Astrocyte of the spinal cord (primary cell): ENCODE results near the gene FKRP.
A peak's percentile ranks its signal among the peaks of the same experiment; 100 is the strongest.

ENCODE experiments used
- DNase-seq: peaks from one replicate; pipeline ENCODE4 v3.0.0; 2011; ENCODE audit warnings: low read depth, low spot score
- H3K4me3 ChIP-seq: 2 replicates; pipeline ENCODE4 v1.5.1; 2011; ENCODE audit warnings: low read depth, mild to moderate bottlenecking, low read length, moderate library complexity
- CTCF ChIP-seq: IDR thresholded peaks from 2 replicates; pipeline ENCODE4 v1.5.1; 2012; ENCODE audit warnings: low read depth, mild to moderate bottlenecking, low read length, inconsistent platforms
- in situ Hi-C: cut with HindIII; loops from 2 replicates; pipeline ENCODE4 v1.10.0; 2017; ENCODE audit warnings: low sequenced_read_pairs

FKRP gene

DNA sequence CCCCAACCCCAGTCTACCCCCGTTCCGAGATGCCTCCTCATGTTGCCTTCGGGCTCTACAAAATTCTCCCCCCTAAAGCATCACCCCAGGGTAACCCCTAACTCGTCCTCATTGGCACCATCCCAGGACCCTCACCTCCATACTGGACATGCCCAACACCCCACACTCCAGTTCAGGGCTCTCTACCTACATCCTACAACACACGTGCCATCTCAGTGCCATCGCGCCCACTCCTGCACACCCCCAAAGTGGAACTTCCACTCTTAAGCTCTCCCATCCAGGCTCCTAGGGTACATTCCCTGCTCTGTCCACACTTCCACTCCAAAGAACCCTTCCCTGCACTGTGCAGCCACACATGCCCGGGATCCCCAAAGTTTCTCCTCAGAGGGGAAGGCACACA lies 827 bp upstream of the FKRP start:
- in situ Hi-C loops, result no loop called here

DNA sequence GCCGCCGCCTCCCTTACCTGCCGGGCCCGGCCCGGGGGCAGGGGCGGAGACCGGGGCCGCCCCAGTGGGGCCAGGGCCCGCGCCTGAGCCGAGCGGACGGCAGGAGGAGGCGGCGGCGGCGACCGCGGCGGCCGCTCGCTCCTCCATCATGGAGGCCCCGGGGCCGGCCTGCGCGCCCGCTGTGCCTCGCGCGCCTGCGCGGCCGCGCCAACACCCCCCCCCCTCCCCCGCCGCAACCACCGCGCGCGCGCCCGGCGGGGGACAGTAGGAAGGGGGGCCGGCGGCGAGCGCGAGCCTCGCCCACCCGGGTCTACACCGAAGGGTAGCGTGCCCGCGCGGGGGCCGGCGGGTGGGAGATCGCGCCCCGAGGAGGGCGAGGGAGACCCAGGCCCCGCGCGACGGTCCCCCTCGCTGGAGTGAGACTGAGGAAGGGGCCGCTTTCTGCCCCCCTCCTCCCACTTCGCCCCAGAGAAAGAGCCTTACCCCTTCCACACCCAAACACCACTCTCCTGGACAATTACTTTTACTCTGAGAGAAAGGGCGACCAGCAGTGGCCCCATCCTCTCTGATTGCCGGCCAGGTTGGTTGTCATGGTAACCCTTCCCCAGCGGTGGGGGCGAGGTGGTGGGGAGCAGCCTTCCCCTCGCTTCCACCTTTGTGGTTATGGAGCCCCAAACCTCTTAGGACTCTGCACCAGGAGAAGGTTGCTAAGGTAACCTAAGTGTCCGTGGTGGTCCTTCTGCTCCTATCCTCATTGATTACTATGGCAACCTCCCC lies 612 bp downstream of the FKRP start, which contains the start of gene STRN4:
Gene STRN4, minus strand, starts transcription at position 170 of the 777 bp plus-strand sequence. Its CDS starts 20 bp downstream, at position 150.
- in situ Hi-C loops, result no loop called here
- TF ChIP-seq CTCF, result no peak
- no peak for DNase-seq
- peak within 1 kb of the TSS; percentile 97 for H3K4me3 ChIP-seq

More for the DNA sequence above, 827 bp upstream of the FKRP start:
- TF ChIP-seq CTCF, result no peak
- no peak for DNase-seq
- H3K4me3 ChIP-seq, result peak overlapping the region; percentile 97

GRCh38 chr19:46748325-46749109 lies 2.7 kb downstream of the FKRP start:
- no peak overlapping the region for H3K4me3 ChIP-seq
- in situ Hi-C loops, result no loop called here

DNA sequence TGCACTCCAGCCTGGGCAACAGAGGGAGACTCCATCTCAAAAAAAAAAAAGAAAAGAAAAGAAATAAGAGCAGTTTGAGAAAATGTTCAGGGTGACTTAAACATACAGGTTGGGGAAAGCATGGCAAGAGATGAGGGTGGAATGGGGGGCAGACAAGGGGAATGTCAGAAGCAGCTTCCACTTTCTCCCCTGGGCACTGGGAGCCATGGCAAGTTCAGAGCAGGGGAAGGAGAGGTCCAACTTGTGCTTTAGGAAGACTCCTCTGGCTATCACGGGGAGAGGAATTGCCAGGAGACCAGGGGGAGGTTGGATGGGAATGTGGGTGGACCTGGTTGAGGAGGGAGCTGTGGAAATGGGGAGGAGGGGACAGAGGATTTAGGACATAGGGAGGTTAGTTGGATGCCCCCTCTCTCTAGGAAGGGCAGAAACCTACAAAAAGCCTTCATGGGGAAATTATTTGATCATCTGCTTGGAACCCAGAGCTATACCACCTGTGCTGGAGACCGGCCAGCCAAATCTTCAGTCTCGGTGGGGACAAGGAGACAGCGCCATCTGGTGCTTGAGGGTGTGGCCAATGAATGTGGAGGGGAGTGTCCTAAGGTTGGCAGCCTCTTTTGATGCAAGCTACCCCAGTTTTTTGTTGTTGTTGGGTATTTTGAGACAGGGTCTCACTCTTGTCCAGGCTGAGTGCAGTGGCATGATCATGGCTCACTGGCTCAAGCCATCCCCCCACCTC lies 7.7 kb downstream of the FKRP start:
- no peak for DNase-seq
- H3K4me3 ChIP-seq, result no peak overlapping the region
- in situ Hi-C loops, result no loop called here
- TF ChIP-seq CTCF, result peak; percentile 63

More at GRCh38 chr19:46748325-46749109, 2.7 kb downstream of the FKRP start:
- DNase-seq, result no peak
- TF ChIP-seq CTCF, result peak; percentile 90

GRCh38 chr19:46755077-46755852 lies 9.4 kb downstream of the FKRP start:
- peak; percentile 55 for DNase-seq
- H3K4me3 ChIP-seq, result no peak overlapping the region
- in situ Hi-C loops, result no loop called here
- TF ChIP-seq CTCF, result no peak
